HG03460 (cell line): ENCODE results near the gene KLHL29.
"Not testable (repeated sequence)": the region's sequence is repeated elsewhere in the genome, so short reads cannot be mapped to it uniquely, and the experiment has no call there.

Source experiments
- ATAC-seq: cut with Tn5 transposase; IDR thresholded peaks from one replicate; pipeline ENCODE4 v1.9.1; 2021; ENCODE audit not compliant: unreplicated experiment

Gene KLHL29

DNA sequence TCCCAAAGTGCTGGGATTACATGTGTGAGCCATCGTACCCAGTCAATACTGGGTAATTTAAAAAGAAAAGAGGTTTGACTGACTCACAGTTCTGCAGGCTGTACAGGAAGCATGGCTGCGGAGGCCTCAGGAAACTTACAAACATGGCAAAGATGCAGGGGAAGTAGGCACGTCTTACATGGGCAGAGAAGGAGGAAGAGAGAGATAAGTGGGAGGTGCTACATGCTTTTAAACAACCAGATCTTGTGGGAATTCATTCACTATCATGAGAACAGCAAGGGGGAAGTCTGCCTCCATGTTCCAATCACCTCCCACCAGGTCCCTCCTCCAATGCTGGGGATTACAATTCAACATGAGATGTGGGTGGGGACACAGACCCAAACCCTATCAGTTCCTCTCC, 349.4 kb downstream of the KLHL29 start:
- no peak for ATAC-seq

DNA sequence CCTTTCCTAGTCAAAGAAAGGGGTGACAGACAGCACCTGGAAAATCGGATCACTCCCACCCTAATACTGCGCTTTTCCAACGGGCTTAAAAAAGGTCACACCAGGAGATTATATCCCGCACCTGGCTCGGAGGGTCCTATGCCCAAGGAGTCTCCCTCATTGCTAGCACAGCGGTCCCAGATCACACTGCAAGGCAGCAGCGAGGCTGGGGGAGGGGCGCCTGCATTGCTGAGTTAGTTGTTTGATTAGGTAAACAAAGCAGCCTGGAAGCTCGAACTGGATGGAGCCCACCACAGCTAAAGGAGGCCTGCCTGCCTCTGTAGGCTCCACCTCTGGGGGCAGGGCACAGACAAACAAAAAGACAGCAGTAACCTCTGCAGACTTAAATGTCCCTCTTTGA, 351.8 kb downstream of the KLHL29 start:
- ATAC-seq, result not testable (repeated sequence)

DNA sequence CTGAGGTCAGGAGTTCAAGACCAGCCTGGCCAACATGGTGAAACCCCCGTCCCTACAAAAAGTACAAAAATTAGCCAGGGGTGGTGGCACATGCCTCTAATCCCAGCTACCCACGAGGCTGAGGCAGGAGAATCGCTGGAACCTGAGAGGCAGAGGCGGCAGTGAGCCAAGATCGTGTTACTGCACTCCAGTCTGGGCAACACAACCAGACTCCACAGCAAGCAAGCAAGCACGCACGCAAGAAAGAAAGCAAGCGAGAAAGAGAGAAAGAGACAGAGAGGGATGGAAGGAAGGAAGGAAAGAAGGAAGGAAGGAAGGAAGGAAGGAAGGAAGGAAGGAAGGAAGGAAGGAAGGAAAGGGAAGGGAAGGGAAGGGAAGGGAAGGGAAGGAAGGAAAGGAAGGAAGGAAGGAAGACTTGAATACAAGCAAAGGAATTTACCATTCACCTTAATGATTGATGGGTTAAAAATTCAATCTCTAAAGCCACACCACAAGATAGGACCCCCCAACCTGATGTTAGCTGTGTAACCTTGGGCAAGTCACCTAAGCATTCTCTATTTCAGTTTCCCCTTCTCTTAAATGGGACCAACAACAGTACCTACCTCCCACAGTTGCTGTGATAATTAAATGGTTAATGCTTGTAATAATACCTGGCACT, 360.2 kb downstream of the KLHL29 start:
- no peak for ATAC-seq

- peak; percentile 84 for ATAC-seq
Observed at GRCh38 chr2:23745726-23746105, 360.7 kb downstream of the KLHL29 start.

DNA sequence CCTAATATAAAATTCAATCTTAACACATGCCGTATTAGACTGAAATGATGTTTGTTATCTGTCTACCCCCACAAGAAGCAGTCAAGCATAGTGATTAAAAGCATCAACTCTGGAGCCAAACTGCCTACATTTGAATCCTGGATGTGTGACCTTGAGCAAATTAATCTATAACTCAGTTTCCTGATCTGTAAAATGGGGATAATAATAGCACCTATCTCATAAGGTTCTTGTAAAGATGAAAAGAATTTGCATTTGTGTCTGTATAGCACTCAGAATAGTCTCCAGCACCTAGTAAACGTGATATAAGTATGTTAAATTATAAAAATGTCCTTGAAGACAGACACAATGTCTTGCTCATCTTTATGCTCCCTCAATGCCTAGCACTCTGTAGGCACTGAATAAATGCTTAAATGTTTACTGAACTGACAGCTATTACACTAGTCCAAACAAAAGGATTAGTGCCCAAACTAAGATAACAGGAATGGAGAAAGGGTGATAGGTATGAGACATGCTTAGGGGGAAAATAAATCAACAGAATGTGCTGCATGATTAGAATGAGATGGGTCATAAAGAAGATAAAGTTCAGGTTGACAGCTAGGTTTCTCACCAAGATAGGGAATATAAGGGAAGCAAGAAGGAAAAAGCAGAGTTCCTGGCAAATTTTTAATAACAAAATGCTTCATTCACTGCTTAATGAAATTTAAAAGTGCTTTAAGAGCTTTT, 361.3 kb downstream of the KLHL29 start:
- peak; percentile 14 for ATAC-seq

DNA sequence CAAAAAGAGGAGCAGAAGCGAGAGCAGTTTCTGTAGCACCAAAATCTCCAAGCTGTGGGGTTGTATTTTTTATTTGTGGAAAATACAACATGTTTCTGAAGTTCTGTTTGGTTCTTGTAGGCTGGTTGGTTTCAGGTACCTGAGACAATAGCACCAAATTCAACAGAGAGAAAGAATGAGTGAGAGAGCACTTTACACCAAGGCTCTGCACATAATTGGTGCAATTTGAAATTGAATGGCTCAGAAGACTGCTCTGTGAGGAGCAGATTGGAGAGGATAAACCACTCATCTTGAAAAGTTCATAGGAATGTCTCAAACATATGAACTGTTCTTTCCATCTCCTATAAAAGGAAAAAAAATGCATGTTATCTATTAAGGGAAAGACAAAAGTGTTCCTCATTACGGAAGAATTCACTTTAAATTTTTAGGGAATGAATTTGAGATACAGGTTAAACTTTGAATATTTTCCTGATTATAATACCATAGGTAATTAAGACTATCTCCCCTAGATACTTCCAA, 366.8 kb downstream of the KLHL29 start:
- no peak for ATAC-seq

GRCh38 chr2:23753291-23754010, 368.5 kb downstream of the KLHL29 start:
- ATAC-seq, result no peak

DNA sequence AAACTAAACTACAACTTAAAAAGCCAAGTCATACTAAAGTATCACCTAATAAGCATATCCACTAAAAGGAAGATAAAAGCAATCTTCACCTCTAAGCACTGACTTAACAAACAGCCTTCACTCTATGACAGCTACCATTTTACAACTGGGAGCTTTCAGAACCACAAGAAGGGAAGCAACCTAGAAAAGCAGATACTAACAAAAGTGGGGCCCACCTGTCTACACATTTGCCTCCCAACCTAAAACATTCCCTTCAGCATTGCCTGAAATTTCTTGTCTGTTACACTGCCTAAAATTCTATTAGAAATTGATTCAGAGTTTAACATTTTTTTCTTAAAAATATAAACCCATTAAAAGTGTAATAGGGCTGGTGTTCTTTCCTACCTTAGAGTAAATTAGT, 370.0 kb downstream of the KLHL29 start:
- no peak for ATAC-seq

GRCh38 chr2:23756593-23757292, 371.8 kb downstream of the KLHL29 start:
- ATAC-seq, result no peak

GRCh38 chr2:23757686-23758433, 372.9 kb downstream of the KLHL29 start:
- ATAC-seq, result no peak
